ENCODE measurements around the gene PIK3C3.

GRCh38 chr18:42113529-42114191 lies 158.6 kb downstream of the PIK3C3 start:
- TF ChIP-seq CTCF (IDR thresholded peaks at IDR 0.05; ENCODE audit: low read length) (no peak), EZH2 (IDR thresholded peaks at IDR 0.05; ENCODE audit: borderline replicate concordance, low read length) (no peak)
